ENCODE data around the gene PLSCR3. TPM values are rescaled to one million over a fixed set of nuclear protein-coding genes. Genes with fewer than 3 reads are reported as not detected.
A peak's percentile ranks its signal among the peaks of the same experiment; 100 is the strongest.

PLSCR3 gene
- total RNA-seq, 4 donors from 2014 or later, result 18.3 to 21.6 (median 19.9) TPM

GRCh38 chr17:7437950-7438614 lies 43.8 kb upstream of the PLSCR3 start:
- TF ChIP-seq CTCF (IDR thresholded peaks at IDR 0.05) (no peak), POLR2A (IDR thresholded peaks at IDR 0.05) (peak in 1 of 2 donors; percentile 57)
- H3K36me3 ChIP-seq, result no peaks in the 10 kb centered on the region
- intact Hi-C loops (cut with DNase I), result loop anchor here (5.0 kb wide), 2 partner anchors 86 to 124 kb away; partner anchors contain the start of genes KCTD11 and SENP3
- WGBS, 2 donors, result 10% methylated on average over 43 to 46 of the region's 48 CpGs
- no peaks in the 10 kb centered on the region for H3K27me3 ChIP-seq
- peak; percentile 80 to 82 for DNase-seq
- peak overlapping the region in 2 of 3 donors; percentile 25 to 38 for H3K4me3 ChIP-seq (replicated peaks in 1 of 3)
- no peaks in the 10 kb centered on the region for H3K9me3 ChIP-seq
- peaks cover 31 to 51% of the 10 kb centered on the region in 2 donors for H3K4me1 ChIP-seq
- H3K27ac ChIP-seq, result peak overlapping the region; percentile 48 to 67 (median 63)

DNA sequence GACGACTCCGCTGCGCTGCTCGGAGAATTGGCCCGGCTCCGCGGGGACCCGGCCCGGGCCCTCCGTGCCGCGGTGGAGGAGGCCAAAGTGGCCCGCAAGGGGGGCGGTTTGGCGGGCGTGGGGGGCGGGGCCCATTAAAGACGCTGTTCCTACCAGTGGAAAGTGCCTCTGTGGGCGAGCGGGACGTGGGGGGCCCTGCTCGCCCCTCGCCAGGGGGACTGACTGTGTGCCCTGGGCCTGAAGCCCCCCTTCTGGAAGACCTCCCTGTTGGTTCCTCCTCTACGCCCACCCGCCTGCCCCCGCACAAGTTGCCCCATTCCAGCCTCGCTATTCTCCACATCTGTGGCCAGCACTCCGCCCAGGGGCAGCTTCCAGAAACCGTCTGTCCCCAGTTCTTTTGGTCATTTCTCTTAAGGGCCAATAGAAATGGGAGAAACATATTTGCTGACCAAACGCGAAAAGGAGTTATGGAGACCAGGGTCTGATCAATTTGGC lies 43.1 kb upstream of the PLSCR3 start:
- intact Hi-C loops (cut with DNase I), result loop anchor here (5.0 kb wide), 2 partner anchors 85 to 125 kb away; partner anchors contain the start of genes KCTD11 and SENP3
- Histone ChIP-seq H3K9me3 (no peaks in the 10 kb centered on the region), H3K4me3 (replicated peaks in 1 of 3) (peak overlapping the region in 1 of 3 donors; percentile 38), H3K36me3 (no peaks in the 10 kb centered on the region), H3K27ac (peak overlapping the region; percentile 48 to 67 (median 63)), H3K4me1 (peaks cover 31 to 51% of the 10 kb centered on the region in 2 donors), H3K27me3 (no peaks in the 10 kb centered on the region)
- TF ChIP-seq POLR2A (IDR thresholded peaks at IDR 0.05), result no peak
- TF ChIP-seq CTCF (IDR thresholded peaks at IDR 0.05), result no peak
- 50 to 51% methylated on average over 10 to 13 of the region's 31 CpGs for WGBS, 2 donors
- DNase-seq, result peak in 1 of 2 donors; percentile 11

- no peaks in the 10 kb centered on the region for H3K9me3 ChIP-seq
- H3K36me3 ChIP-seq, result no peaks in the 10 kb centered on the region
- peak; percentile 87 to 88 for DNase-seq
- whole genome bisulfite sequencing, 2 donors, result 6% methylated on average over 20 of the region's 92 CpGs; no CpG with 5 or more reads in 1 of the 2 donors
- peaks cover 31 to 51% of the 10 kb centered on the region in 2 donors for H3K4me1 ChIP-seq
- peak overlapping the region in 1 of 3 donors; percentile 38 for H3K4me3 ChIP-seq (replicated peaks in 1 of 3)
- intact Hi-C loops (cut with DNase I), result loop anchor here (5.0 kb wide), 2 partner anchors 84 to 126 kb away; partner anchors contain the start of genes KCTD11 and SENP3
- TF ChIP-seq CTCF (IDR thresholded peaks at IDR 0.05) (peak; percentile 43 to 95 (median 82)), POLR2A (IDR thresholded peaks at IDR 0.05) (peak in 1 of 2 donors; percentile 46)
- H3K27ac ChIP-seq, result peak overlapping the region; percentile 60 to 67 (median 63)
- H3K27me3 ChIP-seq, result no peaks in the 10 kb centered on the region
Measured at GRCh38 chr17:7436556-7437368, 42.4 kb upstream of the PLSCR3 start.

DNA sequence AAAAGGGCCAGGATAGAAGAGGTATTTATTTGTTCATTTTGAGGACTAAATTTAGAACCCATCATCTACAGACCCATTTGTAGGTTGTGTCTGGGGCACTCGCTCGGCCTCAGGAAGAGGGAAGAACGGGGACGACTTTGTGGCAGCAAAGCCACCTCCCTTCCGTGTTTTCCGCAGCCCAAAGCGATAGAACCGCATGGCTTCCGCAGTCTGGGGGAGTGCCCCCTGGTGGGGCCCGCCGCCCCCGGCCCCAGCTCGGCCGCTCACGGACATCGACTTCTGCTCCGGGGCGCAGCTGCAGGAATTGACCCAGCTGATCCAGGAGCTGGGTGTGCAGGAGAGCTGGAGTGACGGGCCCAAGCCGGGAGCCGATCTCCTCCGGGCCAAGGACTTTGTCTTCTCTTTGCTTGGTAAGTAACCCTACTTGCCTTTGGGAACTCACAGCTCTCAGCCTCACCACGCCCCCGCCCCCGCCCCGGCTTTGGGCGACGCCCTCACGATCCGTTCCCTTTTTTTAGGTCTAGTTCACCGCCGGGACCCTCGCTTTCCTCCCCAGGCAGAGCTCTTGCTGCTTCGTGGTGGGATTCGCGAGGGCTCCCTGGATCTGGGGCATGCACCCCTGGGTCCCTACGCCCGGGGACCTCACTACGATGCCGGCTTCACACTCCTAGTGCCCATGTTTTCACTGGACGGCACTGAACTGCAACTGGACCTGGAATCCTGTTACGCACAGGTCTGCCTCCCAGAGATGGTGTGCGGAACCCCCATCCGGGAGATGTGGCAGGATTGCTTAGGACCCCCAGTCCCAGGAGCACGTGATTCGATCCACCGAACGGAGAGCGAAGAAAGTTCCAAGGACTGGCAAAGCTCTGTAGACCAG lies 41.6 kb upstream of the PLSCR3 start:
- no peaks in the 10 kb centered on the region for H3K9me3 ChIP-seq
- intact Hi-C loops (cut with DNase I), result loop anchor here (5.0 kb wide), 2 partner anchors 84 to 126 kb away; partner anchors contain the start of genes KCTD11 and SENP3
- 5 to 7% methylated on average over 30 to 42 of the region's 49 CpGs for WGBS, 2 donors
- H3K4me3 ChIP-seq (replicated peaks in 1 of 3), result peak overlapping the region; percentile 30 to 53 (median 38)
- no peaks in the 10 kb centered on the region for H3K27me3 ChIP-seq
- no peaks in the 10 kb centered on the region for H3K36me3 ChIP-seq
- DNase-seq, result peak; percentile 49 to 56
- peak overlapping the region; percentile 25 to 64 (median 61) for H3K27ac ChIP-seq
- H3K4me1 ChIP-seq, result peaks cover 31 to 49% of the 10 kb centered on the region in 2 donors
- peak in 1 of 6 experiments; percentile 16 for TF ChIP-seq CTCF (IDR thresholded peaks at IDR 0.05)
- TF ChIP-seq POLR2A (IDR thresholded peaks at IDR 0.05), result peak in 1 of 2 donors; percentile 0

Data from thyroid gland (tissue), 4 donors.